Activated T-cell treated with anti-CD3 and anti-CD28 coated beads, Interleukin-2, amount 50 U/mL, for 48 hours (primary cell): ENCODE data around the gene RABEP2.
"Not testable (repeated sequence)": the region's sequence is repeated elsewhere in the genome, so short reads cannot be mapped to it uniquely, and the experiment has no call there.

Experiments
- DNase-seq, 2 experiments: peaks; one replicate each; pipeline ENCODE4 v3.0.0-alpha.2; 2020

RABEP2 gene

DNA sequence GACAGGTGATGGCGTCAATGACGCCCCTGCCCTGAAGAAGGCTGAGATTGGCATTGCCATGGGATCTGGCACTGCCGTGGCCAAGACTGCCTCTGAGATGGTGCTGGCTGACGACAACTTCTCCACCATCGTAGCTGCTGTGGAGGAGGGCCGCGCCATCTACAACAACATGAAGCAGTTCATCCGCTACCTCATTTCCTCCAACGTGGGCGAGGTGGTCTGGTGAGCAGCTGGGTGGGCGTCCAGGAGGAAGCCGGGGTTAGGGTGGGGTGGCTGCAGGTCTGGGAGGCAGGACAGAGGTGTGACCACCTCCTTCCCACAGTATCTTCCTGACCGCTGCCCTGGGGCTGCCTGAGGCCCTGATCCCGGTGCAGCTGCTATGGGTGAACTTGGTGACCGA lies 23.2 kb downstream of the RABEP2 start:
- DNase-seq = no peak

DNA sequence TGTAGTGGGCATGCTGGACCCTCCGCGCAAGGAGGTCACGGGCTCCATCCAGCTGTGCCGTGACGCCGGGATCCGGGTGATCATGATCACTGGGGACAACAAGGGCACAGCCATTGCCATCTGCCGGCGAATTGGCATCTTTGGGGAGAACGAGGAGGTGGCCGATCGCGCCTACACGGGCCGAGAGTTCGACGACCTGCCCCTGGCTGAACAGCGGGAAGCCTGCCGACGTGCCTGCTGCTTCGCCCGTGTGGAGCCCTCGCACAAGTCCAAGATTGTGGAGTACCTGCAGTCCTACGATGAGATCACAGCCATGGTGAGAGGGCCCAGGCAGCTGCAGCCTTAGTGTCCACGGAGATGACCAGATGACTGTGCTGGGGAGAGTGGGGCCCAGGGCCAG lies 24.4 kb downstream of the RABEP2 start:
- DNase-seq = no peak

DNA sequence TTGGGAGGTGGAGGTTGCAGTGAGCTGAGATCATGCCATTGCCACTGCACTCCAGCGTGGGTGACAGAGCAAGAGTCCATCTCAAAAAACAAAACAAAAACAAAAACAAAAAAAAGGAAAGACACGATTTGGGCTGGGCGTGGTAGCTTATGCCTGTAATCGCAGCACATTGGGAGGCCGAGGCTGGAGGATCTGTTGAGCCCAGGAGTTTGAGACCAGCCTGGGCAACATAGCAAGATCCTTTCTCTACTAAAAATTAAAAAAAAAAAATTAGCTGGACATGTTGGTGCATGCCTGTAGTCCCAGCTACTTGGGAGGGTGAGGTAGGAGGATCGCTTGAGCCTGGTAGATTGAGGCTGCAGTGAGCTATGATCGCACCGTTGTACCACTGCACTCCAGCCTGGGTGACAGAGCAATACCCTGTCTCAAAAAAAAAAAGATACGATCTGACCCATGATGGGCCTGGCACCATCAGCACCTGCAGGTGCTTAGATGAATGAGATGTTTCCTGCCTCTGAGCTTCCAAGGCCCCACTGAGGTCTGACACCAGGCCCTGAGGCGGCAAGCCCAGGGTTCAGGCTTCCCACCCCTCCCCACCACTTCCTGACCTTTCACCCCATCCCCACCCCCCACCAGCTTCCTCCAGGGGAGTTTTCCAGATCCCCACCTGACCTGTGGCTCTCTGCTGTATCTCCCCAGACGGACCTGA lies 25.0 kb downstream of the RABEP2 start:
- no peak for DNase-seq

DNA sequence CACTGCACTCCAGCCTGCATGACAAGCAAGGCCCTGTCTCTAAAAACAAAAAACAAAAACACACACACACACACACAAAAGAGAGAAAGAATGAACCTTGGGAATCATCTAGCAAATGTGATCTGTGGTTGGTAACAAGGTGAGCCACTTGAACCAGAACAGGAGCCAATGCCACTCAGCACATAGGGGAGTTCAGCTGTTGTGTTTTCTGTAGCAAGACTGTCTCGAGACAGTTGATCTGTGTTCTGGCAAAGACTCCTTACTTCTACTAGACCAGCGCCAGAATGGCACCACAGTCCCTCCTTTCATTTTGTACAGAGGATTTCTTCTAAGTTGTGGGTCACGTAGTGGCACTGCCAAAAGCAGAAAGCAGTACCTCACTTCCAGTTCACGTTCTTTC lies 26.1 kb downstream of the RABEP2 start:
- DNase-seq = no peak

DNA sequence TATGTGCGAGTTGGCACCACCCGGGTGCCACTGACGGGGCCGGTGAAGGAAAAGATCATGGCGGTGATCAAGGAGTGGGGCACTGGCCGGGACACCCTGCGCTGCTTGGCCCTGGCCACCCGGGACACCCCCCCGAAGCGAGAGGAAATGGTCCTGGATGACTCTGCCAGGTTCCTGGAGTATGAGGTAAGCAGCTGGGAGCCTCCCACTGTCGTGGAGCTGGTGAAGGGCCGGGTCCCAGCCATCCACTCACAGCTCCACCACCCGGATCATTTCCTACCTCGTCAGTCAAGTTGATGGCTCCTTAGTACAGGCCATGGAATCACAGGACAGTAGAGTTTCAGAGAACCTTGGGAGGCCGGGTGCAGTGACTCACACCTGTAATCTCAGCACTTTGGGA lies 26.8 kb downstream of the RABEP2 start:
- no peak for DNase-seq

DNA sequence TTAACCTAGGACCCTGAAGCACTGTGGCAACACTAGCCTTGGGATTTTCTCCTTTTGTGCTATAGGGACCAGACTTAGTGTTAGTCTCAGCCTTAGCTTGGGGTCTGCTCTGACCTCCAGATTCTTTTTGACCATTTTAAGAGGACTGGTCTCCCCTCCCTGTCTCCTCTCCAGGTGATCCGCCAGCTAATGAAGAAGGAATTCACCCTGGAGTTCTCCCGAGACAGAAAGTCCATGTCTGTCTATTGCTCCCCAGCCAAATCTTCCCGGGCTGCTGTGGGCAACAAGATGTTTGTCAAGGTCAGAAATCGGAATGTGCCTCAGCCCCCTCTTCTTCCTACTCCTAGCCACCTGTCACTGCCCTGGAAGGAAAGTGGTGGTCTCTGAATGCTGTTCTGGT lies 27.2 kb downstream of the RABEP2 start:
- no peak for DNase-seq

DNA sequence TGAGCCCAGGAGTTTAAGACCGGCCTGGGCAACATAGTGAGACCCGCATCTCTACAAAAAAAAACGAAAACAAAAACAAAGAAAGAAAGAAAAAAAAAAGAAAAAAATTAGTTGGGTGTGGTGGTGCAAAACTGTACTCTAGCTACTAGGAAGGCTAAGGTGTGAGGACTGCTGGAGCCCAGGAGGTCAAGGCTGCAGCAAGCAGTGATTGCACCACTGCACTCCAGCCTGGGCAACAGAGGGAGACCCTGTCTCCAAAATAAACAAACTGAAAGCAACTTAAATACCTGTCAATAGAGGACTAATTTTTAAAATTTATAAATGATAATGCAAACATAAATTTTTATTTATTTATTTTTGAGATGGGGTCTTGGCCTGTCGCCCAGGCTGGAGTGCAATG lies 29.4 kb downstream of the RABEP2 start:
- no peak for DNase-seq

DNA sequence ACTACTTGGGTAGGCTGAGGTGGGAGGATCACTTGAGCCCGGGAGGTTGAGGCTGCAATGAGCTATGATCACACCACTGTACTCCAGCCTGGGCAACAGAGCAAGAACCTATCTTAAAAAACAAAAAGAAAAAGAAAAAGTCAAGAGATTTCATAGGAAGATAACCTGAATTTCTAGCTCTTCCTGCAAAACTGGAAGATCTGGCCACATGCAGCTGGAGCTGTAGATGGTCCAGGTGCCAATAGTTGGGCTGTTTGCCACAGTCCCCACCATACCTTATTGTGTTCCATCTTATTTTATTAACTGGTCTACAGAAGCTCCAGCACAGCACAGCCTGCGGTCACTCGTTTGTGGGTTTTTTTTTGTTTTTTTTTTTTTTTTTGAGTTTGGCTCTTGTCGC lies 31.7 kb downstream of the RABEP2 start:
- no peak for DNase-seq

DNA sequence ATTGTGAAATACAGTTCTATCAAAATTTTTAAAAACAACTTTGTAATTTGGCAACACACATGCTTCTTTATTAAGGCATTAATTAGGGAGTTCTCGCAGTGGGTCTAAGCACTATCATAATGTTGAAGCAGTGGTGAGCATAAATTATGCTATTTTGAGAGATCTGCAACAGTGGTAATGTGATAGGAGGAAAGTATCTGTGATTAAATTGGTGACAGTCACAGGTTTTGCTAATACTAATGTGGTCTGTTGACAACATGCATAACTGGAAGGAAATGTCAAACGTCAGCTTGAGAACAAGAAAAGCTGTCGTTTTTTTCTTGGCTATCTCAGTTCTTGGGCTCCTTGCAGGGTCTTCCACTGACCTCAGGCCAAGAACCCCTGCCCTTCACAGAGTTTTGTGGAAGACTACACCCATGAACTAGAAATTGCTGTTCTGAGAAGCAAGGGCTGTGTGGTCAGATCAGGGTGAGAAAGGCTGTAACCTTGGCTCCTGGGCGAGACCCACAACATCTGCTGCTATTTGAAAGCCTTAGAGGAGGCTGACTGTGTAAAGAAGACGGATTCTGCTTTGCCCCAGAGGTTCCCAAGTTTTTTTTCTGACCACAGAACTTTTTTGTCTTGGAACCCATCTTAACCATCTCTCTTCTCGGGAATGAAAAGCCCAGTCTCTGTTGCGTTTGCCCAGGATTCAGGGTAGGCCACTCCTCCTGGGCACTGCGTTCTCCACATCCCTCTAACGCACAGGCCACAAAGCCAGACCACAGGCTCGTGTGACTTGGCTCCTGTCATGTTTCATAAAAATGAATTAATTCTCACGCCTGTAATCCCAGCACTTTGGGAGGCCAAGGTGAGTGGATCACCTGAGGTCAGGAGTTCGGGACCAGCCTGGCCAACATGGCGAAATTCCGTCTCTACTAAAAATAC lies 32.8 kb downstream of the RABEP2 start:
- DNase-seq = no peak

DNA sequence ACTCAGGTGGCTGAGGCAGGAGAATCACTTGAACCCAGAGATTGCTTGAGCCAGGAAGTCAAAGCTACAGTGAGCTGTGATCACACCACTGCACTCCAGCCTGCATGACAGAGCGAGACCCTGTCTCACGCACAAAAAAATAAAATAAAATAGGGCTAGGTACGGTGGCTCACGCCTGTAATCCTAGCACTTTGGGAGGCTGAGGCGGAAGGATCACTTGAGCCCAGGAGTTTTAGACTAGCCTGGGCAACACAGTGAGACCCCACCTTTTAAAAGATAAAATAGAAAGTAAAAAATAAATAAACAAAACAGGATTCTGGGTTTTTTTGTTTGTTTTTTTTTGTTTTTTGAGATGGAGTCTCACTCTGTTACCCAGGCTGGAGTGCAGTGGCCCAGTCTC lies 34.7 kb downstream of the RABEP2 start:
- DNase-seq = not testable (repeated sequence)

DNA sequence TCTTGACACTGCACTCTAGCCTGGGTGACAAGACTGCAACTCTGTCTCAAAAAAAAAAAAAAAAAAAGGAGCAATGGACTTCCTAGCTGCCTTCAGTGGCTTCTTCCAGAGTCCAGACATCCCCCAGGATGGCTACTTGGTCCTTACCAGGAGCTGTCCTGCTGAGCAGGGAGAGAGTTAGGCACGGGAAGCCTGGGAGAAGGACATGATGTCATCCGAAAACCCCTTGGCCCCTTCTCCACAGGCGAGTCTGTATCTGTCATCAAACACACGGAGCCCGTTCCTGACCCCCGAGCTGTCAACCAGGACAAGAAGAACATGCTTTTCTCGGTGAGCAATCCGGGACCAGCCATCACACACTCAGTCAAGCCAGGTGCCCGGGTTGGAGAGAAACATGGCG lies 38.1 kb downstream of the RABEP2 start:
- no peak for DNase-seq

DNA sequence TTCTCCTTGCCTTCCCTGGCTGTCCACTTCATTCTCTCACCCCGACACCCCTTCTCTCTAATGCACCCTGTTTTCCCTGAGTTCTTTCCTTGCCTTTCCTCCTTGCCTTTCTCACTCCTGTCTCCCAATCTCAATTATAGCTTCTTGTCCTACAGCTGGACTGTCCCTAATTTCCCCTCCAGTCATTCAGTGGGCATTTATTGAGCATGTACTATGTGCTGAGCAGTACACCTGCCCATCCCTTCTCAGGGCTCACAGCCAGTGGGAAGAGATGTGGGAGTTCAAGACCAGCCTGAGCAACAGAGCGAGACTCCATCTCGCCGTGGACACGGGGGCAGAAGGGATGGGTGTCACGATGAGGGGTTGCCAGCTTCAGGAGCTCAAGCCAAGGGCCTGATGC lies 41.0 kb downstream of the RABEP2 start:
- no peak for DNase-seq

DNA sequence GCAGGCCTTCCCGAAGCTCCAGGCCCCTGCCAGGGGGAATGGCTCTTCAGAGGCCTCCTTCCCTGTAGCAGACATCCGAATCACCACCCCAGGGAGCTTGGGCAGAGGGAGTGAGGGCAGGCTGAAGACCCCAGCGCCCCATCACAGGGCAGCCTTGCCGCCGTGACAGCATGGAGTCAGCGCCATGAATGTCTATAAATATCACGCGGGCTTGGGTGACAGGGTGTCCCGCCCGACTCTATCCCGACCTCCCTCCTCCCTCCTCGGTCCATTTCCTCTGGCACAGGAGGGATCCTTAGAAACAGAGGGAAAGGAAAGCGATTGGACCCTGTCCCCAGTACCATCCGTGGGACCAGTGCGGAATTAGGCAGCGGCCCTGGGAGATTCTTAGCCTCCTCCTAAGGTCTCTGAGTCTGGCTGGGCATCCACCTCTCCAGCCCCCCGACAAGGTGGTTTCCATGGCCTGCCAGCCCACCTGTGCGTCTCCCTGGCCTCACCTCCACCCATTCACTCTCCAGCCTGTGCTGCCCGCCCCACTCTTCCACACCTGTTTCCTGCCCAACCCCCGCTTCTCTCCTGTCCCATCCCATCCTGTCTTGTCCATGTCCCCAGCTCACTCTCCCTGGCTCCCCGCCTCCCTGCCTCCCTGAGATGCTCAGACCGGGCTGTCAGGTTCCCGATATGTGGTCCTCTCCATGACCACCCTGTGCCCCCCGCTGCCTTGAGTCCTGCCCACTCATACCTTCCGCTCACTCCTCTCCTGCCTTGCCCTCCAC lies 41.6 kb downstream of the RABEP2 start:
- DNase-seq = no peak

DNA sequence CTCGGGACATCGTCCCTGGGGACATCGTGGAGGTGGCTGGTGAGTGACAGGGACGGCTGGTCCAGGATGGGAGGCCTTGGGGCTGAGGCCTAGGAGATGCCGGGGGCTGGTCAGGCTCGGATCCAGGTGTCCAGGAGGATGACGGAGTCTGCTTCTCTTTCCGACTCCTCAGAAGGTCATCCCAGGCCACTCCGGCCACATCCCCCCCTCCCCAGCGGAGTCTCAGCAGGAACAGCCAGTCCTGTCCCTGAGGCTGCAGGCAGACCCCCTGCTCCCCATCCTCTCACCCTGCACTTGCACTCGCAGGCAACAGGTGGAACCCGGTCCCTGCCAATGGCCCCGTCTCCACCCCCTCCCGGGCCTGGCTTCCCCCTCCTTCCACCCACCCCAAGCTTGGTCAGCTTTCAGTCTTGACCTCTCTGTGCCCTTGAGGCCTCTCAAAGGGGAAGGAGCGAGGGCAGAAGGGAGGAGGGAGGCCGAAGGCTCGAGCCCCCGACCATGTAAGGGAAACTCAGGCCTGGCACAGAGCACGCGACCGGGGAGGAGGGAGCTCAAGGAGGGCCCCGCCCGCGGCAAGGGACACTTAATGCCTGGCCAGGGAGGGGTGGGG lies 42.4 kb downstream of the RABEP2 start:
- no peak for DNase-seq

DNA sequence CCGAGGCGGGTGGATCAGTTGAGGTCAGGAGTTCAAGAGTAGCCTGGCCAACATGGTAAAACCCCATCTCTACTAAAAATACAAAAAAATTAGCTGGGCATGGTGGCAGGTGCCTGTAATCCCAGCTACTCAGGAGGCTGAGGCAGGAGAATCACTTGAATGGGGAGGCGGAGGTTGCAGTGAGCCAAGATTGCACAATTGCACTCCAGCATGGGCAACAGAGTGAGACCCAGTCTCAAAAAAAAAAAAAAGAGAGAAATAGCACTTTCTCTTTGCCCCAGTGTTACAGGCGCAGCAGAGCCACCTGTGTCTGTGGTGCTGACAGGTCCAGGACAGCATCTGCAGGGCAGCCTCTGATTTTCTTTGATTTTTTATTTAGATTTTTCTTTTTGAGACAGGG lies 43.5 kb downstream of the RABEP2 start:
- DNase-seq = not testable (repeated sequence)

DNA sequence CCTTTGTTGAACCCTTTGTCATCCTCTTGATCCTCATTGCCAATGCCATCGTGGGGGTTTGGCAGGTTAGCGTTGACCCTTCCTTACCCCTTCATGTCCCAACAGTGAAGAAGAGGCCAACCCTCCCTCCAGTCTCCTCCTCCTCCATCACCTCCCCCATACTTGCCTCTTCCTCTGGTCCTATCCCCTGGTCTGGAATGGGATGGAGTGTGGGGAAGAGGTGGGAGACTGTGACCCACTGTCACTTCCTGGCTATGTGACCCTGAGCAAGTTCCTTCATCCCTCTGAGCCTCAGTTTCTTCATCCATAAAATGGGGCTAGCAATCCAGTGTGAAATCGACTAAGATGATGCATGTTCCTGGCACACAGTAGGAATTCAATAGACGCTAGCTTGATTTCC lies 44.1 kb downstream of the RABEP2 start:
- no peak for DNase-seq

DNA sequence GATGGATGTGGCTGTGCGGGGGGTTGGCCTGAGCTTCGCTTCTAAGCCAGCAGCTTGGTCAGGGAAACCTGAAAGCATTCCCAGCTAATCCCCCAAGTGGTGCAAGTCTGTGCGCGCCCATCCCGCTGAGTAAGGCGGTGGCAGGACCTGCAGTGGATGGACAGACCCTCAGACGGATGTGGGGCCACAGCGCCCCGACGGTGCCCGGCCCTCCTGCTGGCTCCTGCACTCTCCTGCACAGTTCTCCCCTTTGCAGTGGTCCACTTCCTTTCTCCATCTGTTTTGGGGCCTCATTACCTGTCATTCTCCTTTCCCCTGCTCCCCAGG lies 44.5 kb downstream of the RABEP2 start:
- no peak for DNase-seq

DNA sequence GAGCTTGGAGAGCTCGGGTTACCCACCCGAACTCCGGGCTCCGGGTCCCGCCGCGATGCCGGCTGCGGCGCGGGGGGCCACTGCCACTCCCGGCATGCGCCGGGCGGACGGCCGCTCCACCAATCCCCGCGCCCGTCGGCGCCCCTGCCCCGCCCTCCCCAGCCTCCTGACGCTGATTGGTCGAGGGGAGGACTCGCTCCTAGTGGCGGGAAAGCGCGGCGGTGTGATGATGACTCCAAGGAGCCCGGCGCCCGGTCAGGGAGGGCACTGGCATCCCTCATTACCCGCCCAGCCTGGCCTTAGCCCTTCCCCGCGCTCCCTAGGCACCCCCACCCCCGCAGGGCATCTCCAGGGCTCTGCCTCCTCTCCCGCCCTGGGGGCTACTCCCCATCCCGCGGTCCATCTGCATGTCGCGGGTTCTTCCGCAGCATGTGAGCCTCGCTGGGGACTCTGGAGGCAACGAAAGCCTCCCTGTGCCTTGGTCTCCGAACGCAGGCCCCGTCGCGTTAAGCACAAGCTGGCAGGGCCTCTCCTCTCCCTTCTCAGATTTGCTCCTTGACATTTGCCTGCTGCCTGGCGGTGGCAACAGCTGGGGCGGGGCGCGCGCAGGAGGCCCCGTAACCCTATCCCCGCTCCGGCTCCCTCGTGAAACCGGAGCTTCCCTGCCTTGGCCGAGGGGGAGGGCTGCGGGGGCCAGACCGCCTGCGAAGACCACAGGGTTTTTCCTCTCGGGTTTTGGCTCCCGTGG lies 45.0 kb downstream of the RABEP2 start:
- peak; percentile 96 to 97 for DNase-seq

DNA sequence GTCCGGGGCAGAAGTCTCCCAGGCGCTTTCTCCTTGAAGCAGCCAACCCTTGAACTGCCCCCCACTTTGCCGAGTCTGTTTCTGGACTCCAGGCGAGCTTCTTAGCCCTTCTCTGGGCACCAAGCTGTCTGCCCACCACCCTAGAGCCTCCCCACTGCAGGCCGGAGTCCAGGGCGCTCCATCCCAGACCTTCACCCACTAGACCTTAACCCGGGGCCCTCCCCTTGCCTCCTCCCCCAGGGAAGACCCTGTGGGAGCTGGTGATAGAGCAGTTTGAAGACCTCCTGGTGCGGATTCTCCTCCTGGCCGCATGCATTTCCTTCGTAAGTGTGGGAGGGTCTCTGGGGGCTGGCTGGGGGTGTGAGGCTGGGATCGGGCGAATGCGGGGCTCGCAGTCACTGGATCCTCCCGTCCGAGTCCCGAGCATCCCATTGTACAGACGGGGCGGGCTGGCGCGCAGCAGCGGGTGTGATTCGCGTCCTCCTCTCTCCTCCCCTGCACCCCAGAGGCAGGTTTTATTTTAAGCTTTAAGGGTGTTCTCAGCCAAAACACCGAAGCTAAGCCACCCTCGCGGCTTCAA lies 45.7 kb downstream of the RABEP2 start:
- no peak for DNase-seq

DNA sequence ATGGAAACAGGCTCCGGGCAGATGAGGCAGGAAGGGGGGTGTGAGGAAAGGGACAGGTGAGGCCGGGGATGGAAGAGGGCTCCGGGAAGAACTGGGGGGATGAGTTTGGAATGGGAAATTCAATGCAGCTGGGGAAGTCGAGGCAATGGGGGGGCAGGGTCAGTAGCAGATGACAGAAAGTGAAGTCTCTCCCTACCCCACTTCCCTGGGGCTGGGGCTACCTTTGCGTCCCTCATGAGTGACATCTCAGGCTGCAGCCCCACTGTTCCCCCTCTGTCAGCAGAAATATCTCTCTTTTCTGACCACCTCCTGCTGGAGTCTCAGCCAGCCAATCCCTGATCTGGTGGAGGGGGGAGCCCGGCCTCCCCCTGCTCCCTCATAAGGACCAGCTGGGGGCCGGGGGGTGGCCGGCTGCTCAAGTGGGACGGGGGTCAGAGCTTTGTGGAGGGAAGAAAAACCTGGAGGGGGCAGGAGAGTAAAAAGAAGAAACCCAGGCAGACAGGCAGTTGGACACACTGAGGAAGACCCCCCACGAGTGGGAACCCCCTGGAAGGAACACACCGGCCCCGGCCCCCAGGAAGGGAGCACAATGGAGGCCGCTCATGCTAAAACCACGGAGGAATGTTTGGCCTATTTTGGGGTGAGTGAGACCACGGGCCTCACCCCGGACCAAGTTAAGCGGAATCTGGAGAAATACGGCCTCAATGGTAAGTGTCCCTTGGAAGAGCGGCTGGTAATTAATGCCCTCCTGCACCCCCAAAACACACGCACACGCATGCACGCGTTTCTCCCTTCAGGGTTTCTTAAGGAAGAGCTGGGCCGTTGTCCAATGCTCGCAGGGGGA lies 46.7 kb downstream of the RABEP2 start, which contains the start of gene ATP2A1:
ATP2A1 (plus strand) TSS at position 406 of the 844 bp plus-strand sequence; CDS start at position 590, 184 bp downstream.
- DNase-seq = no peak

DNA sequence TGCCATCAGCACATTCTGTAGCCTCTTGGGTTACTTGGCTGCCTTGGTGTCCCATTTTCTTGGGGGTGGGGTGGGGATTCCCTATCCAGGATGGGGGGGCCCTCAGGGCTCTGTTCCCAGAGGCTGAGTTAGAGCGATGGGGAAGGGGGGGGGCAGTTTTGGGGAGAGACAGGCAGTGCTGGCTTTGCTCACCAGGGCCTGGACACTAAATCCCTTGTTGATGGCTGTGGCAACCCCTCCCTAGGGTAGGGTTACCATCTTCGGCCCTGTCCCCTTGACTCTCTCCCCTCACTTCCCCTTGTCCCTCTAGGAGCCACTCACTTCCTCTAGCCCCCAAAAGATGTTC lies 47.4 kb downstream of the RABEP2 start:
- no peak for DNase-seq
